DOHH2 (cell line): ENCODE results near the gene KCTD1.

Experiments
- H3F3A ChIP-seq: fragments of 200-600 bp; sonication (generic), shearing (Covaris generic); 2 replicates; pipeline ENCODE4 v1.6.0; 2016; ENCODE audit warnings: antibody characterized with exemption, mild to moderate bottlenecking; ENCODE audit not compliant: control insufficient read depth, insufficient read depth
- H3K27ac ChIP-seq: fragments of 200-600 bp; sonication (generic); 2 replicates; pipeline ENCODE4 v1.5.1; 2014; ENCODE audit warnings: low read depth, mild to moderate bottlenecking, low read length, moderate library complexity
- H3K27me3 ChIP-seq: fragments of 200-600 bp; sonication (generic); 2 replicates; pipeline ENCODE4 v1.6.1; 2014; ENCODE audit warnings: mild to moderate bottlenecking, low read length, mixed read lengths; ENCODE audit not compliant: control insufficient read depth
- H3K36me3 ChIP-seq: fragments of 200-600 bp; sonication (generic); 2 replicates; pipeline ENCODE4 v1.6.1; 2014; ENCODE audit warnings: mild to moderate bottlenecking, low read length, moderate library complexity, mixed read lengths; ENCODE audit not compliant: control insufficient read depth
- H3K4me1 ChIP-seq: fragments of 200-600 bp; sonication (generic); 2 replicates; pipeline ENCODE4 v1.6.1; 2014; ENCODE audit warnings: mild to moderate bottlenecking, low read length, mixed read lengths; ENCODE audit not compliant: control insufficient read depth
- H3K4me2 ChIP-seq: fragments of 200-600 bp; sonication (generic); 2 replicates; pipeline ENCODE4 v1.6.0; 2014; ENCODE audit warnings: mild to moderate bottlenecking, low read length, moderate library complexity
- H3K4me3 ChIP-seq: fragments of 200-600 bp; sonication (generic); 2 replicates; pipeline ENCODE4 v1.5.1; 2014; ENCODE audit warnings: mild to moderate bottlenecking, low read length, mixed read lengths
- H3K79me2 ChIP-seq: fragments of 200-600 bp; sonication (generic); 2 replicates; pipeline ENCODE4 v1.6.1; 2014; ENCODE audit warnings: mild to moderate bottlenecking, low read length, mixed read lengths; ENCODE audit not compliant: control insufficient read depth
- H3K9me2 ChIP-seq: fragments of 200-600 bp; sonication (generic); replicated peaks from 2 replicates; pipeline ENCODE4 v1.6.1; 2014; ENCODE audit warnings: mild to moderate bottlenecking, low read length, mixed read lengths; ENCODE audit not compliant: control insufficient read depth
- H3K9me3 ChIP-seq: fragments of 200-600 bp; sonication (generic); 2 replicates; pipeline ENCODE4 v1.6.1; 2014; ENCODE audit warnings: antibody characterized with exemption, low read length, mixed read lengths; ENCODE audit not compliant: control insufficient read depth, insufficient read depth
- H4K20me1 ChIP-seq: fragments of 200-600 bp; sonication (generic); 2 replicates; pipeline ENCODE4 v1.6.0; 2014; ENCODE audit warnings: low read depth, mild to moderate bottlenecking, antibody characterized with exemption, low read length, moderate library complexity; ENCODE audit not compliant: control insufficient read depth, insufficient read depth
- CTCF ChIP-seq: fragments of 200-600 bp; sonication (generic); IDR thresholded peaks from one replicate; pipeline ENCODE4 v1.5.1; 2014; ENCODE audit warnings: antibody characterized with exemption, mild to moderate bottlenecking, low read depth, low read length; ENCODE audit not compliant: poor library complexity, severe bottlenecking
- EZH2phosphoT487 ChIP-seq: fragments of 200-600 bp; sonication (generic); IDR thresholded peaks from 2 replicates; pipeline ENCODE4 v1.6.1; 2017; ENCODE audit warnings: borderline replicate concordance, mild to moderate bottlenecking, antibody characterized with exemption, low read length, moderate library complexity, mixed read lengths

Gene KCTD1

GRCh38 chr18:26422472-26423162 lies 125.7 kb downstream of the KCTD1 start:
- Histone ChIP-seq H3K36me3 (no peaks in the 10 kb centered on the region), H3K27me3 (no peaks in the 10 kb centered on the region), H4K20me1 (no peaks in the 10 kb centered on the region), H3K9me2 (no peaks in the 10 kb centered on the region), H3K4me2 (no peak overlapping the region), H3K4me3 (no peak overlapping the region), H3K4me1 (no peaks in the 10 kb centered on the region), H3F3A (no peaks in the 10 kb centered on the region), H3K79me2 (no peaks in the 10 kb centered on the region), H3K9me3 (no peaks in the 10 kb centered on the region), H3K27ac (no peak overlapping the region)
- TF ChIP-seq CTCF = no peak
- no peak for TF ChIP-seq EZH2phosphoT487

GRCh38 chr18:26421931-26422330 lies 126.4 kb downstream of the KCTD1 start:
- Histone ChIP-seq H3K9me3 (no peaks in the 10 kb centered on the region), H4K20me1 (no peaks in the 10 kb centered on the region), H3K36me3 (no peaks in the 10 kb centered on the region), H3K27me3 (no peaks in the 10 kb centered on the region), H3K4me1 (no peaks in the 10 kb centered on the region), H3K27ac (no peak overlapping the region), H3F3A (no peaks in the 10 kb centered on the region), H3K4me2 (no peak overlapping the region), H3K4me3 (no peak overlapping the region), H3K9me2 (no peaks in the 10 kb centered on the region), H3K79me2 (no peaks in the 10 kb centered on the region)
- TF ChIP-seq CTCF (no peak), EZH2phosphoT487 (no peak)

GRCh38 chr18:26421503-26421902 lies 126.8 kb downstream of the KCTD1 start:
- TF ChIP-seq EZH2phosphoT487 (no peak), CTCF (no peak)
- no peaks in the 10 kb centered on the region for H3K9me3 ChIP-seq

GRCh38 chr18:26419746-26420145 lies 128.6 kb downstream of the KCTD1 start:
- TF ChIP-seq EZH2phosphoT487 = no peak
- H3K36me3 ChIP-seq = no peaks in the 10 kb centered on the region
- H3K4me3 ChIP-seq = no peak overlapping the region
- no peaks in the 10 kb centered on the region for H3K9me3 ChIP-seq
- no peaks in the 10 kb centered on the region for H3K9me2 ChIP-seq
- no peak overlapping the region for H3K4me2 ChIP-seq
- no peaks in the 10 kb centered on the region for H3F3A ChIP-seq
- H3K79me2 ChIP-seq = no peaks in the 10 kb centered on the region
- no peaks in the 10 kb centered on the region for H4K20me1 ChIP-seq
- no peak overlapping the region for H3K27ac ChIP-seq
- H3K27me3 ChIP-seq = no peaks in the 10 kb centered on the region
- peaks cover 5% of the 10 kb centered on the region for H3K4me1 ChIP-seq

More at GRCh38 chr18:26421503-26421902, 126.8 kb downstream of the KCTD1 start:
- H3K36me3 ChIP-seq = no peaks in the 10 kb centered on the region
- H3K27me3 ChIP-seq = no peaks in the 10 kb centered on the region
- no peak overlapping the region for H3K4me3 ChIP-seq
- H3K27ac ChIP-seq = no peak overlapping the region
- no peaks in the 10 kb centered on the region for H3F3A ChIP-seq
- H4K20me1 ChIP-seq = no peaks in the 10 kb centered on the region
- no peaks in the 10 kb centered on the region for H3K4me1 ChIP-seq
- no peaks in the 10 kb centered on the region for H3K9me2 ChIP-seq
- H3K79me2 ChIP-seq = no peaks in the 10 kb centered on the region
- H3K4me2 ChIP-seq = no peak overlapping the region
